ENCODE measurements around the gene CRADD. TPM values are rescaled to one million over a fixed set of nuclear protein-coding genes. Genes with fewer than 3 reads are reported as not detected.

The CRADD gene
- total and polyA plus RNA-seq, 10 of the 15 experiments (the other 5 are each of a cell fraction or from before 2014, with no cell fraction given), result 7.6 to 15.5 (median 11.7) TPM

DNA sequence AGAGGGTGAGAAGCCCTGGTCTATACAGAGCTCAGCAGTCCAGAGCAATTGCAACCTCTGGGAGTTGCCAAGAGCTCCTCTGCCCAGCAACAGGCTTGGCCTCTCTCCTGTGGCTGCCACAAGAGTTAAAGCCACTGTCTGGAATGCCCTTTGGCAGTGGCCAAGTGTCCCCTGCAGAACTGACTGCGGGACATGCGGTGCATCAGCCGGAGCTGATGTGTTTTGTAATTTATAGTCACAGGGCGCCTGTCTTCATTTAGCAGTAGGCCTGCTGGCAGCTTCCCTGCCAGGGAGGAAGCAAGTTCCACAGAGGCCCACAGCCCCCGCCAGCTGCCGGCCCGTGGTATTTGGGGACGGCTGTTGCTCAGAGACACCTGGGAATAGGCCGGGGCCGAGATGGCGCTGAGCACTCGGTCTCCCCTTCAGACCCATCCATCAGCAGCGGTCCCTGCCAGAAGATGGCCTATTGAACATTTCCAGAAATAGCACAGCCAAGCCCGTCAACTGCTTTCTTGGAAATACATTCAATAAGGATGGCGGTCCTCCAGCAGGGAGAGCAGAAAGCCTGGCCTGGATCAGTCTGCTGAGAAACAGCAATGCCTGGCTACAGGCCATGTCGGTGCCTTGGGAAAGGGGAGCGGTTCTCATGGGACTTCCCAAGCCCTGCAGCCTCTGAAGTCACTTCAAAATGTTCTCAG, 217.4 kb downstream of the CRADD start:
- H4K20me1 ChIP-seq (ENCODE audit: control insufficient read depth, insufficient read depth), result no peaks in the 10 kb centered on the region
- DNase-seq (ENCODE audit: low read depth, low spot score) (no peak), FAIRE-seq (no peak), ATAC-seq (no peak)
- no peaks in the 10 kb centered on the region for H3K4me1 ChIP-seq (ENCODE audit: control insufficient read depth, insufficient read depth, low read length)
- no peak overlapping the region for H3K9ac ChIP-seq (ENCODE audit: control insufficient read depth, insufficient read depth, low read length)
- no peaks in the 10 kb centered on the region for H3K79me2 ChIP-seq (ENCODE audit: control insufficient read depth, insufficient read depth, low read length)
- H3K4me3 ChIP-seq, result no peak overlapping the region
- BruUV-seq (replicated peaks), result no TSS peak
- no peaks in the 10 kb centered on the region for H3K9me3 ChIP-seq (replicated peaks; ENCODE audit: control insufficient read depth, insufficient read depth, low read length)
- CTCF ChIA-PET, result no interaction called here
- TF ChIP-seq TAF1 (IDR thresholded peaks at IDR 0.05; ENCODE audit: borderline replicate concordance, low read depth, low read length), result no peak
- TF ChIP-seq, protein P1, sequence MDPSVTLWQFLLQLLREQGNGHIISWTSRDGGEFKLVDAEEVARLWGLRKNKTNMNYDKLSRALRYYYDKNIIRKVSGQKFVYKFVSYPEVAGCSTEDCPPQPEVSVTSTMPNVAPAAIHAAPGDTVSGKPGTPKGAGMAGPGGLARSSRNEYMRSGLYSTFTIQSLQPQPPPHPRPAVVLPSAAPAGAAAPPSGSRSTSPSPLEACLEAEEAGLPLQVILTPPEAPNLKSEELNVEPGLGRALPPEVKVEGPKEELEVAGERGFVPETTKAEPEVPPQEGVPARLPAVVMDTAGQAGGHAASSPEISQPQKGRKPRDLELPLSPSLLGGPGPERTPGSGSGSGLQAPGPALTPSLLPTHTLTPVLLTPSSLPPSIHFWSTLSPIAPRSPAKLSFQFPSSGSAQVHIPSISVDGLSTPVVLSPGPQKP (IDR thresholded peaks at IDR 0.05; ENCODE audit: low read depth, low read length), result no peak
- TF ChIP-seq PML (IDR thresholded peaks at IDR 0.05; ENCODE audit: low read length), result no peak
- no peak for TF ChIP-seq WRNIP1 (IDR thresholded peaks at IDR 0.05; ENCODE audit: borderline replicate concordance, low read depth, low read length)
- no peak for TF ChIP-seq RFX5 (IDR thresholded peaks at IDR 0.05; ENCODE audit: low read depth, low read length)
- no peak for TF ChIP-seq NFYB (IDR thresholded peaks at IDR 0.05; ENCODE audit: insufficient read depth, low read depth, low read length)
- no peak for TF ChIP-seq NRF1 (conservative IDR thresholded peaks at IDR 0.05; ENCODE audit: low read depth, low read length)
- TF ChIP-seq, protein P2, sequence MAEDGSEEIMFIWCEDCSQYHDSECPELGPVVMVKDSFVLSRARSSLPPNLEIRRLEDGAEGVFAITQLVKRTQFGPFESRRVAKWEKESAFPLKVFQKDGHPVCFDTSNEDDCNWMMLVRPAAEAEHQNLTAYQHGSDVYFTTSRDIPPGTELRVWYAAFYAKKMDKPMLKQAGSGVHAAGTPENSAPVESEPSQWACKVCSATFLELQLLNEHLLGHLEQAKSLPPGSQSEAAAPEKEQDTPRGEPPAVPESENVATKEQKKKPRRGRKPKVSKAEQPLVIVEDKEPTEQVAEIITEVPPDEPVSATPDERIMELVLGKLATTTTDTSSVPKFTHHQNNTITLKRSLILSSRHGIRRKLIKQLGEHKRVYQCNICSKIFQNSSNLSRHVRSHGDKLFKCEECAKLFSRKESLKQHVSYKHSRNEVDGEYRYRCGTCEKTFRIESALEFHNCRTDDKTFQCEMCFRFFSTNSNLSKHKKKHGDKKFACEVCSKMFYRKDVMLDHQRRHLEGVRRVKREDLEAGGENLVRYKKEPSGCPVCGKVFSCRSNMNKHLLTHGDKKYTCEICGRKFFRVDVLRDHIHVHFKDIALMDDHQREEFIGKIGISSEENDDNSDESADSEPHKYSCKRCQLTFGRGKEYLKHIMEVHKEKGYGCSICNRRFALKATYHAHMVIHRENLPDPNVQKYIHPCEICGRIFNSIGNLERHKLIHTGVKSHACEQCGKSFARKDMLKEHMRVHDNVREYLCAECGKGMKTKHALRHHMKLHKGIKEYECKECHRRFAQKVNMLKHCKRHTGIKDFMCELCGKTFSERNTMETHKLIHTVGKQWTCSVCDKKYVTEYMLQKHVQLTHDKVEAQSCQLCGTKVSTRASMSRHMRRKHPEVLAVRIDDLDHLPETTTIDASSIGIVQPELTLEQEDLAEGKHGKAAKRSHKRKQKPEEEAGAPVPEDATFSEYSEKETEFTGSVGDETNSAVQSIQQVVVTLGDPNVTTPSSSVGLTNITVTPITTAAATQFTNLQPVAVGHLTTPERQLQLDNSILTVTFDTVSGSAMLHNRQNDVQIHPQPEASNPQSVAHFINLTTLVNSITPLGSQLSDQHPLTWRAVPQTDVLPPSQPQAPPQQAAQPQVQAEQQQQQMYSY (CRISPR knock-in tag; IDR thresholded peaks at IDR 0.05), result no peak
- no peak for TF ChIP-seq ZBED1 (IDR thresholded peaks at IDR 0.05; ENCODE audit: borderline replicate concordance)
- no peak for TF ChIP-seq SREBF2 (IDR thresholded peaks at IDR 0.05; ENCODE audit: low read length)
- TF ChIP-seq, protein P3, sequence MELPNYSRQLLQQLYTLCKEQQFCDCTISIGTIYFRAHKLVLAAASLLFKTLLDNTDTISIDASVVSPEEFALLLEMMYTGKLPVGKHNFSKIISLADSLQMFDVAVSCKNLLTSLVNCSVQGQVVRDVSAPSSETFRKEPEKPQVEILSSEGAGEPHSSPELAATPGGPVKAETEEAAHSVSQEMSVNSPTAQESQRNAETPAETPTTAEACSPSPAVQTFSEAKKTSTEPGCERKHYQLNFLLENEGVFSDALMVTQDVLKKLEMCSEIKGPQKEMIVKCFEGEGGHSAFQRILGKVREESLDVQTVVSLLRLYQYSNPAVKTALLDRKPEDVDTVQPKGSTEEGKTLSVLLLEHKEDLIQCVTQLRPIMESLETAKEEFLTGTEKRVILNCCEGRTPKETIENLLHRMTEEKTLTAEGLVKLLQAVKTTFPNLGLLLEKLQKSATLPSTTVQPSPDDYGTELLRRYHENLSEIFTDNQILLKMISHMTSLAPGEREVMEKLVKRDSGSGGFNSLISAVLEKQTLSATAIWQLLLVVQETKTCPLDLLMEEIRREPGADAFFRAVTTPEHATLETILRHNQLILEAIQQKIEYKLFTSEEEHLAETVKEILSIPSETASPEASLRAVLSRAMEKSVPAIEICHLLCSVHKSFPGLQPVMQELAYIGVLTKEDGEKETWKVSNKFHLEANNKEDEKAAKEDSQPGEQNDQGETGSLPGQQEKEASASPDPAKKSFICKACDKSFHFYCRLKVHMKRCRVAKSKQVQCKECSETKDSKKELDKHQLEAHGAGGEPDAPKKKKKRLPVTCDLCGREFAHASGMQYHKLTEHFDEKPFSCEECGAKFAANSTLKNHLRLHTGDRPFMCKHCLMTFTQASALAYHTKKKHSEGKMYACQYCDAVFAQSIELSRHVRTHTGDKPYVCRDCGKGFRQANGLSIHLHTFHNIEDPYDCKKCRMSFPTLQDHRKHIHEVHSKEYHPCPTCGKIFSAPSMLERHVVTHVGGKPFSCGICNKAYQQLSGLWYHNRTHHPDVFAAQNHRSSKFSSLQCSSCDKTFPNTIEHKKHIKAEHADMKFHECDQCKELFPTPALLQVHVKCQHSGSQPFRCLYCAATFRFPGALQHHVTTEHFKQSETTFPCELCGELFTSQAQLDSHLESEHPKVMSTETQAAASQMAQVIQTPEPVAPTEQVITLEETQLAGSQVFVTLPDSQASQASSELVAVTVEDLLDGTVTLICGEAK (IDR thresholded peaks at IDR 0.05; ENCODE audit: borderline replicate concordance), result no peak
- TF ChIP-seq POU2F2 (IDR thresholded peaks at IDR 0.05; ENCODE audit: borderline replicate concordance, low read depth, low read length), result no peak
- no peak for TF ChIP-seq BHLHE40 (IDR thresholded peaks at IDR 0.05; ENCODE audit: borderline replicate concordance in 1 of 2, low read depth in 2 of 2, low read length in 1 of 2)
- POLR2A ChIA-PET, result no interaction called here
- no peak overlapping the region for H2AFZ ChIP-seq (ENCODE audit: control insufficient read depth, low read depth, low read length)
- RAD21 ChIA-PET (ENCODE audit: unreplicated experiment), result no interaction called here
- 52% methylated on average over 17 of the region's 17 CpGs for WGBS (ENCODE audit: insufficient coverage, insufficient replicate concordance, low lambda C conversion rate, missing lambda C conversion rate)
- SMC1A ChIA-PET (ENCODE audit: uncharacterized antibody, unreplicated experiment), result no interaction called here
- H3K27ac ChIP-seq (ENCODE audit: control insufficient read depth, insufficient read depth), result no peak overlapping the region
- in situ Hi-C loops (cut with MboI), result no loop called here
- no peak overlapping the region for H3K4me2 ChIP-seq (ENCODE audit: control insufficient read depth, insufficient read depth)
- intact Hi-C loops (cut with micrococcal nuclease; ENCODE audit: unreplicated experiment), result no loop called here
- H3K27me3 ChIP-seq (replicated peaks in 1 of 2; ENCODE audit: control insufficient read depth in 2 of 2, insufficient read depth in 2 of 2, low read length in 1 of 2), result peaks cover 0 to 4% of the 10 kb centered on the region in 2 experiments; a peak in 2 of 4 replicates
- no peaks in the 10 kb centered on the region for H3K36me3 ChIP-seq (ENCODE audit: control insufficient read depth in 2 of 2, insufficient read depth in 2 of 2, low read length in 1 of 2)

Data from GM12878 (cell line).